Hypothalamus (tissue), 51 donors: ENCODE results near the gene ADGRL3.

Experiments used
- DNase-seq, 51 donors: peaks; one replicate each; lab custom pipeline; 2025; lab: John Stamatoyannopoulos, UW

The ADGRL3 gene

DNA sequence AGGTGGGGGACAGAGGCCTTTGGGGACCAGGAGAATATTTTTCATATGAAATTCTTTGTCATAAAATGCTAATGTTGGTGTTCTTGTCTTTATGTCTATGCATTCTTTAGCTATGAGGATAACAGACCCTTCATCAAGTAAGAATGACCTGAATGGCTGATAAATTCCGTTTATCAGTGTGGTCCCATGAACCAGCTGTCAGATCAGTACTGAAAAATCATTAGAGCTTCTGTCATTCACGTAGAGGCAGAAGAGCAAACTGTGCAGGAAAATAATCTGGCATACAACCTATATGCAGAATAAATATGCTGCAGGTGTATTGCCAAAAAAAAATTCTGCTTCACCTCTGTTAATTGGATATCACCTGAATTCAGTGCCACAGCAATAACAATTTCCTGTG, 828.6 kb downstream of the ADGRL3 start:
- no peak for DNase-seq

- DNase-seq = no peak
Observed at GRCh38 chr4:62030958-62031357, 830.8 kb downstream of the ADGRL3 start.

GRCh38 chr4:62037571-62037970, 837.4 kb downstream of the ADGRL3 start:
- no peak for DNase-seq

DNA sequence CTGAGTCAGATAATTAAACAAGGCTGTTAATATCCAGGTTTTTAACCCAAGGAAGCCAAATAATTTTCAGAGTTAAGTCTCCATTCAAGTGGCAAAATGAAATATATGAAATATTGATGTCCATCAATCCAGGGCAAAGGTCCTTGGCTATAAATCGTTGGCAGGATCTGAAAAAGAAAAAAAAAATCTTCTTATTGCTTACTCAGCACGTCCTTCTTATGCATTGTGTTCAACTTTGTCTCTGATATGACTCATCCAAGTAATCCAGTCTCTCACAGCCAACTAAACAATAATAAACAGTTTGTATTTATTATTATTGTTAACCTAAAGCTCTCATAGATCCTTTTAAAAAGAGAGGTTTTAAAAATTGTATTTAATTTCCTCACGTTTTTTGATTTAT, 851.2 kb downstream of the ADGRL3 start:
- no peak for DNase-seq

DNA sequence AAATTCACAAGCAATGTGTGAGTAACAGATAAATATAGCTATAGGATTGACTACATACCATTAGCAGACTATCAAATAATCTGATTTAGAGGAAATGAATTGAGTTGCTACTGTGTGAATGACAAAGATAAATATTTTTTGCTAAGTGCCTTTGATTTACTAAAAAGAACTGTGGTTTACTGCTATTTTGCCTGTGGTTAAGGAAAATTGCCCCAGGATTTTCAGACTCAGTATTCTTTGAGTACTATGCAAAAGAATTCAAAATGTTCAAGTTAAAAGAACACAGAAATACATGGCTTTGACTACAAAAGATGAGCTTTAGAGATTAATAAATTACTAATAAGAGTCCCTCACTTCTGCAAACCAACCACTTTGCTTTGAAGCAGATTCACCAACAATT, 853.8 kb downstream of the ADGRL3 start:
- DNase-seq = no peak

DNA sequence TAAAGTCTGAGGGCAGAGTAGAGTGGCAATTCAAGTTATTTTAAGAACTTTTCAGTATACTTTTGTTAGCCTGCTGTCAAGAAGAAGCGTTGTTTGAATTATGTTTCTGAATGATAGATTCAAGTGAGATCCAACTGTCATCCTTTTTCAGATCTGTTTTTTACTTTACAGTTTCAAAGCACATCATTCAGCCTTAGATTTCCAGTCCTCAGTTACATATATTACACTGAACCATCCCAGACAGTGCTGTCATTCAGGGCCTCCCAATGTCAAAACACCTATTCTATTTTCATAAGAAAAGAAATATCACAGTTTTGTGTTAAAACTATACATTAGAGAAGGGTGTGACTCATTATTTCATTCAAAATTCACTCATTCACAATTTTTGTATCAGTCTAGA, 856.9 kb downstream of the ADGRL3 start:
- DNase-seq = no peak

DNA sequence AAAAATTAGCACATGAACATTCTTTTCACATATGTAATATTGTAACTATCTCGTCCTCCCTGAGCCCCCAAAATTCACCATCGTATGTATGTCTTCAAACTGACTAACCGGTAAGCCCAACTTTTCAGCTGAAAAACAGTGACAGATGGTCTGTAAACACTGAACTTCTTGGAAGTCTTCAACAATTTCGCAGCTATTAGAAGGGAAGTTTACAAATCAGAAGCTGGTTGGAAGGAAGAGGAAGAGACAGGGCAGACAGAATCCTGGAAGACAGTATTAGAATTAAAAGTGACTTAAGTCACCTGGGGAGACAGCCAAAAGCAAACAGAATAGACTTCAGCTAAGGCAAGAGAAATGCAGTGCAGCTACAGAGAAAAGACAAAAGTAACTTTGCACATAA, 858.4 kb downstream of the ADGRL3 start:
- DNase-seq = no peak

DNA sequence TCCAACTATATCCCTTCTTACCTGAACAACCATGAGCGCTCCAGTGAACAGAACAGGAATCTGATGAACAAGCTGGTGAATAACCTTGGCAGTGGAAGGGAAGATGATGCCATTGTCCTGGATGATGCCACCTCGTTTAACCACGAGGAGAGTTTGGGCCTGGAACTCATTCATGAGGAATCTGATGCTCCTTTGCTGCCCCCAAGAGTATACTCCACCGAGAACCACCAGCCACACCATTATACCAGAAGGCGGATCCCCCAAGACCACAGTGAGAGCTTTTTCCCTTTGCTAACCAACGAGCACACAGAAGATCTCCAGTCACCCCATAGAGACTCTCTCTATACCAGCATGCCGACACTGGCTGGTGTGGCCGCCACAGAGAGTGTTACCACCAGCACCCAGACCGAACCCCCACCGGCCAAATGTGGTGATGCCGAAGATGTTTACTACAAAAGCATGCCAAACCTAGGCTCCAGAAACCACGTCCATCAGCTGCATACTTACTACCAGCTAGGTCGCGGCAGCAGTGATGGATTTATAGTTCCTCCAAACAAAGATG, 870.2 kb downstream of the ADGRL3 start:
- DNase-seq = no peak

- no peak for DNase-seq
Observed at GRCh38 chr4:62075089-62075488, 875.0 kb downstream of the ADGRL3 start.

- DNase-seq = no peak
Observed at GRCh38 chr4:62075521-62075920, 875.4 kb downstream of the ADGRL3 start.

GRCh38 chr4:62077406-62077805, 877.3 kb downstream of the ADGRL3 start:
- DNase-seq = no peak

DNA sequence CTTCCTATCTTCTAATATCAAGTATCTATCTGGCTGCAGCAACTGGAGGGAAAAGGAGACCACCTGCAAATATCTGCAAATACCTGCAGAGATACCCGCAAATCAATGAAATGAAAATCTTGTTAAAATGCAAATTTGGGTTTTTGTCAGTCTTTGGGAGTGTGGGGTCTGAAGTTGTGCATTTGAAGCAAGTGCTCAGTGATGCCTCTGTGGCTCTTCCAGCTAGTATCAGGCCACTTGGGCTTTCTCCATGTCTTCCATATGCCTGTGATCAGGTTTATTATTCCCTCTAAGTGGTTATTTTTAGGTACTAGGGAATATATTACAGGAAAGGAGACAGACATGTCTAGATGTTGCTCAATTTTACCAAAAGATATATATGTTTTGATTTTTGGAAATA, 880.3 kb downstream of the ADGRL3 start:
- DNase-seq = no peak

- no peak for DNase-seq
Observed at GRCh38 chr4:62087706-62088105, 887.6 kb downstream of the ADGRL3 start.

DNA sequence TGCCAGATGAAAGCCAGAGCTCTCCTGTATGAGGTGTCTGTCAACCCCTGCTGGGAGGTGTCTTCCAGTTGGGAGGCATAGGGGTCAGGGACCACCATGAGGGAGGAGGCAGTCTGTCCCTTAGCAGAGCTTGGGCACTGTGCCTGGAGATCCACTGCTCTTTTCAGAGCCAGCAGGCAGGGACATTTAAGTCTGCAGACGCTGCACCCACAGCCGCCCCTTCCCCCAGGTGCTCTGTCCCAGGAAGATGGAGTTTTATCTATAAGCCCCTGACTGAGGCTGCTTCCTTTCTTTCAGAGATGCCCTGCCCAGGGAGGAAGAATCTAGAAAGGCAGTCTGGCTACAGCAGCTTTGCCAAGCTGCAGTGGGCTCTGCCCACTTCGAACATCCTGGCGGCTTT, 893.6 kb downstream of the ADGRL3 start:
- no peak for DNase-seq

DNA sequence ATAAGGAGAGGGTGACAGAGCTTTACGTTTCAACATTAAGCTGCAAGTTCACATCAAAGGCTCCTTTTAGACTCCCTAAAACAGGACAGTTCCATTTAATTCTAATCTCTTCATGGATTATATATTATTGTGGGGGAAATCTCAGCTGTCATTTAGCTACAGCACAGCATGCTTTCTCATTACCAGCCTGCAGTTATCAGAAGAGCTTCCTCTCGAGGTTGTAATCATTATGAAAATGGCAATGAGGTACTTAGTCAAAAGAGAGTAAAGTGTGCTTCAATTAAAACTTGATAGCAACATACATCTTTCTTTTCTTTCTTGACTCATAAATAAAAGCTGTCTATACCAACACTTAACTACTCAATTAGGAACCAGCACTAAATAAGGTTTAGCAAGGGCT, 896.8 kb downstream of the ADGRL3 start:
- DNase-seq = no peak

DNA sequence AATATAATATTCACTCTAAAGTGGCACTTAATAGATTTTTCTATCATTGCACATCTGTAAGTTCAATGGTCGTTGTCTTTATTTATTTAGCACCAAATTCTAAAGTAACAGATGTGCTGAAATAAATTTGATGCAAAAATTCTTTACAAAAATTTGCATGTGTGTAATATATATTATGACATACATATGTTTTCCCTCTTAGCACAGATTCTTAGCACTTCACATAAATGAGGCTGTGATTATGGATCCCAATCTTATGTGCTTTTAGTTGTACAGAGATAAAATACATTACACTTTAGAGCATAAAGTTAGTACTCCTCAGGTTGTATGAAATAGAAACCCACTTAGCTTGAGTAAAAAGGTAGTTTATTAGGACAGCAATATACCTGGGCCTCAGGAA, 915.1 kb downstream of the ADGRL3 start:
- no peak for DNase-seq

- no peak for DNase-seq
Observed at GRCh38 chr4:62117886-62118285, 917.8 kb downstream of the ADGRL3 start.

DNA sequence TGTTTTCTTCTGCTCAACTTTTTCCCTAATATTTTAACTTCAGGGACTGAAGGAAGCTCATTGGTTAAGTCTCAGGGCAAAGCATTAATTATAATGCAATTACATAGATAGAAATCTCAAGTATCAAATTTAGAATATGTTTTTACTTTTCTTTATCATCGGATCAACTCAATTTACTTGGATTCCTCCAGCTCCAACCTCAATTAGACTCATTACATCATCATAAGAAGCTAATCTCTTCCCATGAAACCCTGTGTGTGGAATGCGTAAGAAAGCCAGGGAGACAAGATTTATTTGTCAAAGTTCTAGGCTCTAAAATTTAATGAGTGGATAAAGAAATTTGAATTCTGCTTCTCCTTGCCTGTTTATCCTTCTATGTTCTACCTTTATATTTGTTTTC, 918.4 kb downstream of the ADGRL3 start:
- no peak for DNase-seq

- no peak for DNase-seq
Observed at GRCh38 chr4:62119195-62119594, 919.1 kb downstream of the ADGRL3 start.

DNA sequence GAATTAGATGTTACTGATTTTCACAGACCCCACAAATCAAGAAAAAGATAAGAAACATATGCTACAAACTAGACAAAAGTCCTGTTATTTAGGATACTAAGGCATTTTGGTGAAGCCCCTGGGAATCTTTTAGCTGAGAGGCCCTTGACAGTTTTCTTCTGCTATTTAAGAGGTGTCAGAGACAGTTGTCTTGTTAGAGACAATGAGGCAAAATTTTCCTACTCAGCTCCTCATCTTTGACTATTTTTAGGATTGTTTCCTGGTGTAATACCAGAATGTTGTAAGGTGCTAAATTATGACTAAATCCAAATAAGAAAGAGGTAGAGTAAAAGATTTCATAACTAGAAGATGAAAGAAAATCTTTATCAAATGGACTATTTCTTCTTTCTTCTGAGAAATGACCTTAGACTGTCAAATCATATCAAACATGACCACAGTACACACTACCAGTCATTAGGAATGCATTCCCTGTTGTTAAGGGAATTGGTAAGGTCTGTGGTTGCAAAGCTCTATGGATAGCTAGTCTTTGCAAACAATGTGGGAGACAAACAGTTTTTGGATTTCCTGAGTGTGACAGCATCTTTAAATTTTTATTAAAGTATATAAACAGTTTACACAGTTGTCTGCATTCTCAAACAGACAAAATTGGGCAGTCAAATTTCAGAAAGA, 926.1 kb downstream of the ADGRL3 start:
- no peak for DNase-seq
